HepG2 (cell line): ENCODE data around the gene SPOCD1. TPM values are rescaled to one million over a fixed set of nuclear protein-coding genes. Genes with fewer than 3 reads are reported as not detected.

Experiments used
- ATAC-seq: fragments of 200-7000 bp; cut with Tn5 transposase; 3 replicates; pipeline ENCODE4 v1.9.1; 2020; ENCODE audit warnings: mild to moderate bottlenecking, moderate library complexity
- BruUV-seq: library from RNA; stranded (reverse); fragments of 400-500 nt; replicated peaks from 2 replicates; lab custom pipeline; 2021; lab: Mats Ljungman, UMichigan
- CTCF ChIA-PET: fragments of 300-600 bp; formaldehyde crosslinking; extraction: SDS; loops from one replicate; lab custom pipeline; 2021; ENCODE audit warnings: low total read pairs, inconsistent platforms, low intra/inter-chr PET ratio; lab: Yijun Ruan, JAX
- POLR2A ChIA-PET: fragments of 350-600 bp; sonication (Branson Sonifier 250); formaldehyde crosslinking; loops from one replicate; lab custom pipeline; 2020; ENCODE audit warnings: antibody characterized with exemption, inconsistent platforms; lab: Yijun Ruan, JAX
- DNase-seq: peaks from one replicate; pipeline ENCODE4 v3.0.0-alpha.2; 2015; ENCODE audit warnings: low spot score
- FAIRE-seq: peaks from 3 replicates; lab custom pipeline; 2011; peaks lifted over from hg19 to GRCh38; lab: Jason Lieb, UNC
- H2AFZ ChIP-seq: one replicate; pipeline ENCODE4 v1.6.1; 2011; ENCODE audit warnings: low read length, inconsistent platforms
- H3K27ac ChIP-seq: fragments of 300-600 bp; 3 replicates; pipeline ENCODE4 v1.8.0; 2011; ENCODE audit warnings: mixed run types, mild to moderate bottlenecking, mixed read lengths, low read length, inconsistent platforms; ENCODE audit not compliant: insufficient read depth; ENCODE audit errors: extremely low read length
- H3K27me3 ChIP-seq, 2 experiments: fragments of 200-600 bp in 1 of 2; 2 replicates in 1 of 2; 3 replicates in 1 of 2; pipeline versions ENCODE4 v1.6.0 to v1.8.0; 2011; ENCODE audit warnings: low read length in 2 of 2, mild to moderate bottlenecking in 2 of 2, moderate library complexity in 2 of 2, inconsistent platforms in 1 of 2; ENCODE audit not compliant: insufficient read depth in 2 of 2, control insufficient read depth in 1 of 2
- H3K36me3 ChIP-seq, 2 experiments: fragments of 200-600 bp in 1 of 2; replicated peaks in 1 of 2; 2 replicates in 1 of 2; 3 replicates in 1 of 2; pipeline versions ENCODE4 v1.5.1 to v1.8.0; 2011; ENCODE audit warnings: low read length in 2 of 2, inconsistent platforms in 1 of 2; ENCODE audit not compliant: insufficient read depth in 2 of 2, control insufficient read depth in 1 of 2
- H3K4me1 ChIP-seq: 2 replicates; pipeline ENCODE4 v1.5.1; 2012; ENCODE audit warnings: low read length, inconsistent platforms; ENCODE audit not compliant: insufficient read depth
- H3K4me2 ChIP-seq: 2 replicates; pipeline ENCODE4 v1.6.0; 2011; ENCODE audit warnings: low read depth, low read length, inconsistent platforms
- H3K4me3 ChIP-seq, 3 experiments: fragments of 200-600 bp in 1 of 3; sonication (generic), shearing (Covaris generic) in 1 of 3; replicated peaks in 1 of 3; 2 replicates each; pipeline ENCODE4 v1.5.1; 2011 to 2016; ENCODE audit warnings: low read length in 3 of 3, inconsistent platforms in 2 of 3, low read depth in 2 of 3, mild to moderate bottlenecking in 2 of 3, control low read depth in 1 of 3, mixed read lengths in 1 of 3; ENCODE audit not compliant: insufficient read depth in 1 of 3
- H3K79me2 ChIP-seq: one replicate; pipeline ENCODE4 v1.6.1; 2011; ENCODE audit warnings: low read length, inconsistent platforms; ENCODE audit not compliant: insufficient read depth
- H3K9ac ChIP-seq: 2 replicates; pipeline ENCODE4 v1.6.0; 2011; ENCODE audit warnings: mild to moderate bottlenecking, low read depth, low read length, inconsistent platforms; ENCODE audit not compliant: insufficient read depth
- H3K9me3 ChIP-seq: 2 replicates; pipeline ENCODE4 v1.5.1; 2012; ENCODE audit warnings: mild to moderate bottlenecking, low read length
- H4K20me1 ChIP-seq: 2 replicates; pipeline ENCODE4 v1.6.0; 2011; ENCODE audit warnings: inconsistent platforms, mild to moderate bottlenecking, low read length, moderate library complexity; ENCODE audit not compliant: insufficient read depth
- FOSL1 ChIP-seq: sonication (generic); formaldehyde crosslinking; IDR thresholded peaks from 2 replicates; pipeline ENCODE4 v1.9.0; 2021; ENCODE audit warnings: missing genetic modification reagents, borderline replicate concordance
- FOXC1 ChIP-seq: sonication (generic); formaldehyde crosslinking; IDR thresholded peaks from 2 replicates; pipeline ENCODE4 v1.8.0; 2022; ENCODE audit warnings: mild to moderate bottlenecking, missing genetic modification reagents, borderline replicate concordance
- RFX1 ChIP-seq: fragments of 450-650 bp; IDR thresholded peaks from 2 replicates; pipeline ENCODE4 v1.6.1; 2017
- RFX3 ChIP-seq: IDR thresholded peaks from 2 replicates; pipeline ENCODE4 v1.6.1; 2016; ENCODE audit warnings: missing biosample characterization, missing genetic modification reagents
- YEATS2 ChIP-seq: sonication (generic); formaldehyde crosslinking; IDR thresholded peaks from 2 replicates; pipeline ENCODE4 v1.4.0; 2020; ENCODE audit warnings: missing genetic modification reagents, borderline replicate concordance
- ZMYM2 ChIP-seq: sonication (generic); formaldehyde crosslinking; IDR thresholded peaks from 2 replicates; pipeline ENCODE4 v1.8.0; 2022; ENCODE audit warnings: mild to moderate bottlenecking, missing genetic modification reagents
- ZNF160 ChIP-seq: sonication (generic); formaldehyde crosslinking; IDR thresholded peaks from 2 replicates; pipeline ENCODE4 v1.8.0; 2022; ENCODE audit warnings: mild to moderate bottlenecking, inconsistent platforms, missing genetic modification reagents
- ZSCAN20 ChIP-seq: sonication (generic); formaldehyde crosslinking; IDR thresholded peaks from 2 replicates; pipeline ENCODE4 v1.4.0; 2020; ENCODE audit warnings: missing genetic modification reagents, mild to moderate bottlenecking, borderline replicate concordance
- WGBS: methylation state at CpG from one replicate; pipeline ENCODE4 v1.1.6; 2017; ENCODE audit warnings: low lambda C conversion rate; 5-methylcytosine and 5-hydroxymethylcytosine counted together
- in situ Hi-C: cut with HindIII; loops from 2 replicates; pipeline ENCODE4 v1.10.0; 2017; ENCODE audit warnings: low pct_unique_long_range_greater_than_20kb; ENCODE audit not compliant: extremely low pct_ligation_motif_present
- intact Hi-C: fragments of 100-400 bp; cut with micrococcal nuclease; formaldehyde crosslinking; loops from one replicate; pipeline ENCODE4 v1.10.0; 2022; ENCODE audit not compliant: unreplicated experiment
- polyA plus RNA-seq, 8 experiments: library from polyadenylated mRNA; depleted of rRNA in 3 of 8; stranded (reverse) in 7 of 8; unstranded in 1 of 8; fragments of >200 nt; fragmentation: Illumina TruSeq in 4 of 8; extraction: Trizol in 4 of 8; gene quantifications; 2 replicates each; pipeline versions ENCODE4 v1.2.1 to v1.2.3, GENCODE V29; 2011 to 2016; ENCODE audit warnings: low read depth in 4 of 8, missing spikeins in 1 of 8, mixed read lengths in 1 of 8; ENCODE audit not compliant: insufficient read depth in 1 of 8
- total RNA-seq, 5 experiments: library from RNA; depleted of rRNA; stranded (reverse); fragments of >200 nt; fragmentation: Illumina TruSeq; extraction: Trizol; gene quantifications; 2 replicates each; pipeline ENCODE4 v1.2.3, GENCODE V29; 2016; ENCODE audit warnings: low read depth in 1 of 5
- TF ChIP-seq, protein P1 (sequence below): sonication (generic); formaldehyde crosslinking; IDR thresholded peaks from 2 replicates; pipeline ENCODE4 v1.9.0; 2021; ENCODE audit warnings: missing genetic modification reagents, borderline replicate concordance
- TF ChIP-seq, protein P2 (sequence below): sonication (generic); formaldehyde crosslinking; IDR thresholded peaks from 2 replicates; pipeline ENCODE4 v1.4.0; 2020; ENCODE audit warnings: missing genetic modification reagents

SPOCD1 gene
- total and polyA plus RNA-seq, 2 of the 13 experiments (the other 11 are each of a cell fraction or from before 2014, with no cell fraction given), result 0.24 to 0.29 TPM

DNA sequence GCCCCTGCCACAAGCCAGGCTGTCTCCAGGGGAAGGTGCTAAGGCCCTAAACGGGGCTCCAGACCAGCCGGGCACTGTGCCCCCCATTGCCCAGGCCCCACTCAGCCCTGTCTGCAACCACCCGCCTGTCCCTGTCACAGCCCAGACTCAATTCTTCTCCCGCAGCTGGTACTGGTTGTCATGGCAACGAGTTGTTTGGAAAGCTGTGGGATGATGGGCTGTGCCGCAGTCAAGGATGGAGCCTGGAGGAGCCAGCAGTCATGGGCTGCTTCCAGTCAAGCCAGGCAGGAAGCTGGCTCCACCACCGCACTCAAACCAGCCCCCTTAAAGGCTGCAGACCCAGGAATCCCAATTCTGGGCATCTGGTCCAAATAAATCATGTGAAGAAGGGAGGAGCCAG lies 4.2 kb downstream of the SPOCD1 start:
- POLR2A ChIA-PET, result no interaction called here
- H3K27me3 ChIP-seq, result peaks cover 0 to 16% of the 10 kb centered on the region in 2 experiments; a peak in 3 of 5 replicates
- no peaks in the 10 kb centered on the region for H3K36me3 ChIP-seq
- no peak overlapping the region for H2AFZ ChIP-seq
- H3K4me1 ChIP-seq, result peaks cover 10% of the 10 kb centered on the region
- in situ Hi-C loops (no loop called here), intact Hi-C loops (loop anchor here (2.0 kb wide), 1 partner anchor 147 kb away; no protein-coding TSS in a partner anchor)
- ATAC-seq (no peak), DNase-seq (peak; percentile 35), FAIRE-seq (no peak)
- H3K9me3 ChIP-seq, result no peaks in the 10 kb centered on the region
- BruUV-seq, result no TSS peak
- no peaks in the 10 kb centered on the region for H4K20me1 ChIP-seq
- 0% methylated on average over 1 of the region's 7 CpGs for WGBS
- no peak overlapping the region for H3K9ac ChIP-seq
- H3K4me2 ChIP-seq, result no peak overlapping the region
- H3K4me3 ChIP-seq, result no peak overlapping the region
- no peak overlapping the region for H3K27ac ChIP-seq
- TF ChIP-seq RFX3 (CRISPR knock-in tag) (peak; percentile 53; the same call in 1 of the 2 replicates), RFX1 (peak; percentile 64), YEATS2 (CRISPR knock-in tag) (no peak)
- TF ChIP-seq, all 625 proteins: peak for 2
- no peaks in the 10 kb centered on the region for H3K79me2 ChIP-seq
- CTCF ChIA-PET, result no interaction called here

DNA sequence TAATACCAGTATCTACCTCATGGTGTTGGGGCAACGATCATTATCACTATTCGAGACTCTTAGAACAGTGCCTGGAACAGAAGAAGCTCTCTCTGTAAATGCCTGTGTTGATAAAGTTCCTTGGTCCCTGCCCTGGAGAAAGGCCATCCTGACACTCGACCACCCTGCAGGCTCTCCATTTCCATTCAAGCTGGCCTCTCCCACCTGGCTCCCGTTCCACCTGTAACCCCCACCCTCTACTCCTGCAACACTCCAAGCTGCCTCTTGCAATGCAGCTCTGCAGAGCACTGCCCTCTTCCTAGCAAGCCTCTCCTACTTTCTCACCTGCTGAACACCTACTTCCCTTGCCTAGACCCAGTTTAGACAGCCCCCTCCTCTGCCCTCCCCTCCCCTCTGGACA lies 6.1 kb downstream of the SPOCD1 start:
- H2AFZ ChIP-seq, result no peak overlapping the region
- no peak for FAIRE-seq
- H3K36me3 ChIP-seq, result no peaks in the 10 kb centered on the region
- no peak overlapping the region for H3K27ac ChIP-seq
- CTCF ChIA-PET, result no interaction called here
- no peak for DNase-seq
- 18% methylated on average over 2 of the region's 4 CpGs for WGBS
- no TSS peak for BruUV-seq
- H3K4me2 ChIP-seq, result no peak overlapping the region
- no peak overlapping the region for H3K9ac ChIP-seq
- no peaks in the 10 kb centered on the region for H3K9me3 ChIP-seq
- POLR2A ChIA-PET, result no interaction called here
- H3K4me1 ChIP-seq, result no peaks in the 10 kb centered on the region
- H4K20me1 ChIP-seq, result no peaks in the 10 kb centered on the region
- H3K27me3 ChIP-seq, result peaks cover 0 to 8% of the 10 kb centered on the region in 2 experiments; a peak in 3 of 5 replicates
- H3K4me3 ChIP-seq, result no peak overlapping the region
- no peak for ATAC-seq
- TF ChIP-seq ZMYM2 (CRISPR knock-in tag), result no peak
- no peak for TF ChIP-seq ZNF160 (CRISPR knock-in tag)
- TF ChIP-seq, protein P1, sequence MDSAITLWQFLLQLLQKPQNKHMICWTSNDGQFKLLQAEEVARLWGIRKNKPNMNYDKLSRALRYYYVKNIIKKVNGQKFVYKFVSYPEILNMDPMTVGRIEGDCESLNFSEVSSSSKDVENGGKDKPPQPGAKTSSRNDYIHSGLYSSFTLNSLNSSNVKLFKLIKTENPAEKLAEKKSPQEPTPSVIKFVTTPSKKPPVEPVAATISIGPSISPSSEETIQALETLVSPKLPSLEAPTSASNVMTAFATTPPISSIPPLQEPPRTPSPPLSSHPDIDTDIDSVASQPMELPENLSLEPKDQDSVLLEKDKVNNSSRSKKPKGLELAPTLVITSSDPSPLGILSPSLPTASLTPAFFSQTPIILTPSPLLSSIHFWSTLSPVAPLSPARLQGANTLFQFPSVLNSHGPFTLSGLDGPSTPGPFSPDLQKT (CRISPR knock-in tag), result no peak
- TF ChIP-seq FOSL1 (CRISPR knock-in tag), result no peak
- TF ChIP-seq, protein P2, sequence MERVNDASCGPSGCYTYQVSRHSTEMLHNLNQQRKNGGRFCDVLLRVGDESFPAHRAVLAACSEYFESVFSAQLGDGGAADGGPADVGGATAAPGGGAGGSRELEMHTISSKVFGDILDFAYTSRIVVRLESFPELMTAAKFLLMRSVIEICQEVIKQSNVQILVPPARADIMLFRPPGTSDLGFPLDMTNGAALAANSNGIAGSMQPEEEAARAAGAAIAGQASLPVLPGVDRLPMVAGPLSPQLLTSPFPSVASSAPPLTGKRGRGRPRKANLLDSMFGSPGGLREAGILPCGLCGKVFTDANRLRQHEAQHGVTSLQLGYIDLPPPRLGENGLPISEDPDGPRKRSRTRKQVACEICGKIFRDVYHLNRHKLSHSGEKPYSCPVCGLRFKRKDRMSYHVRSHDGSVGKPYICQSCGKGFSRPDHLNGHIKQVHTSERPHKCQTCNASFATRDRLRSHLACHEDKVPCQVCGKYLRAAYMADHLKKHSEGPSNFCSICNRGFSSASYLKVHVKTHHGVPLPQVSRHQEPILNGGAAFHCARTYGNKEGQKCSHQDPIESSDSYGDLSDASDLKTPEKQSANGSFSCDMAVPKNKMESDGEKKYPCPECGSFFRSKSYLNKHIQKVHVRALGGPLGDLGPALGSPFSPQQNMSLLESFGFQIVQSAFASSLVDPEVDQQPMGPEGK (CRISPR knock-in tag), result no peak
- TF ChIP-seq ZSCAN20 (CRISPR knock-in tag), result no peak
- TF ChIP-seq FOXC1 (CRISPR knock-in tag), result no peak
- intact Hi-C loops (no loop called here), in situ Hi-C loops (no loop called here)
- no peaks in the 10 kb centered on the region for H3K79me2 ChIP-seq
